Muscle layer of colon (tissue), 2 donors: ENCODE data around the gene PLPP3.
"Not testable (repeated sequence)": the region's sequence is repeated elsewhere in the genome, so short reads cannot be mapped to it uniquely, and the experiment has no call there.

Experiments used
- H3K27ac ChIP-seq: one replicate; pipeline ENCODE4 v1.7.0; 2013; ENCODE audit warnings: low read depth, mild to moderate bottlenecking, low read length, moderate library complexity
- H3K27me3 ChIP-seq, 2 donors: one replicate each; pipeline ENCODE4 v1.7.0; 2013; ENCODE audit warnings: low read length in 2 of 2, mild to moderate bottlenecking in 2 of 2; ENCODE audit not compliant: insufficient read depth in 2 of 2, control insufficient read depth in 1 of 2
- H3K36me3 ChIP-seq: one replicate; pipeline ENCODE4 v1.7.0; 2013; ENCODE audit warnings: mild to moderate bottlenecking, low read length; ENCODE audit not compliant: insufficient read depth
- H3K4me1 ChIP-seq: one replicate; pipeline ENCODE4 v1.7.0; 2013; ENCODE audit warnings: mild to moderate bottlenecking, low read length; ENCODE audit not compliant: insufficient read depth
- H3K4me3 ChIP-seq, 2 donors: one replicate each; pipeline ENCODE4 v1.7.0; 2013; ENCODE audit warnings: low read length in 2 of 2, low read depth in 1 of 2, mild to moderate bottlenecking in 1 of 2, moderate library complexity in 1 of 2
- H3K9ac ChIP-seq: one replicate; pipeline ENCODE4 v1.7.0; 2013; ENCODE audit warnings: low read length
- H3K9me3 ChIP-seq: one replicate; pipeline ENCODE4 v1.7.0; 2013; ENCODE audit warnings: mild to moderate bottlenecking, low read length
- donor health status: abdominal sarcoma.
- donor health status: Adenocarcinoma of cecum.

PLPP3 gene

GRCh38 chr1:56578963-56579875 is at the start of gene PLPP3:
Gene PLPP3, minus strand, starts transcription at chr1:56579563. Its CDS starts 547 bp downstream, at chr1:56579016.
- Histone ChIP-seq H3K9me3 (no peaks in the 10 kb centered on the region), H3K4me1 (peaks cover 16% of the 10 kb centered on the region), H3K36me3 (no peaks in the 10 kb centered on the region), H3K27me3 (no peaks in the 10 kb centered on the region), H3K4me3 (peak within 1 kb of the TSS; percentile 73 to 89), H3K9ac (peak within 1 kb of the TSS; percentile 45), H3K27ac (peak within 1 kb of the TSS; percentile 75)

DNA sequence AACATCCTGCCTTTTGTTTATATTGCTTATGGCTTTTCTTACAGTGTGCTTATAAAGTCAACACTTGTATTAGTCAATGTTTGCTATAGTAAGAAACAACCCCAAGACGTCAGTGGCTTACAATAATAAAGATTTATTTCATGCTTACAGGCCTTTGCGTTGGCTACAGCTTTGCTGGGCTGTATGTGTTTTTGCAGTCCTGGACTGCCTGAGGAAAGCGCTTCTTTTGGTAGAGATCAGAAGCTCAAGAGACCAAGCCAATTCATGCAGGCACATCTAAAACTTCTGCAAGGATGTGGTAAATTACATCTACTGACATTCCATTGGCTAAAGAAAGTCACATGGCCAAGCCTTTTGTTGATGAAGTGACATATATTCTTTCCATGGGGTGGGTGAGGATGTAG is 48.3 kb upstream of the PLPP3 start:
- H3K9ac ChIP-seq: no peak overlapping the region
- no peaks in the 10 kb centered on the region for H3K4me1 ChIP-seq
- no peak overlapping the region for H3K4me3 ChIP-seq
- H3K9me3 ChIP-seq: no peaks in the 10 kb centered on the region
- H3K27me3 ChIP-seq: no peaks in the 10 kb centered on the region
- H3K36me3 ChIP-seq: no peaks in the 10 kb centered on the region
- no peak overlapping the region for H3K27ac ChIP-seq

DNA sequence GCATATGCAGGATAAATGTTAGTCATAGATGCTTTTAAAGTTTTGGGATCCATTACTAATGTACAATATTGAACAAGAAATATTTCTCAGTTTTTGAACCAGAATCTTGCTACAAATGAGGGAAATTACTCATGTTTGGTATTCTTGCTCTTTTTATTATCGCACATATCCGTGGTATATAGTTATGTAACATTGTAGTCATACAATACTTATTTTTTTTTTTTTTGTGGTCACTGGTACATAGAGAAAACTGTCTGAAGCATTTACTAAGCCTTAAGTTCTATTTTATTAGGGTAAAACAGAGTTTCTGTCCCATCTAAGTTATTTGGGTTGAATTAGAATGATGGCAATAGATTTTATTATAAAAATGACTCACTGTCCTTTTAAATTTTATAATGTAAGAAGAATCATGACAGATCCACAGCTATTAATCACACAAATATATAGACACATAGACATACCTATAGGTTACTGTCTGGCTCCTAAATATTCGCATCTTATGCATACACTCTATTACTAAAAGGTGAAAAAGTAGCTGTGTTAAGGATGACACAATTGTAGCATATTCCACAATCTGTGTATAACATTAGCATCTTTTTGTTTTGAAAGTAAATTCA is 47.8 kb upstream of the PLPP3 start:
- H3K36me3 ChIP-seq: no peaks in the 10 kb centered on the region
- no peaks in the 10 kb centered on the region for H3K4me1 ChIP-seq

GRCh38 chr1:56626546-56626945 is 47.2 kb upstream of the PLPP3 start:
- no peak overlapping the region for H3K4me3 ChIP-seq
- H3K4me1 ChIP-seq: no peaks in the 10 kb centered on the region
- H3K9me3 ChIP-seq: no peaks in the 10 kb centered on the region
- no peaks in the 10 kb centered on the region for H3K36me3 ChIP-seq
- H3K27me3 ChIP-seq: no peaks in the 10 kb centered on the region
- H3K9ac ChIP-seq: no peak overlapping the region
- H3K27ac ChIP-seq: no peak overlapping the region

More for the DNA sequence above, 47.8 kb upstream of the PLPP3 start:
- no peak overlapping the region for H3K4me3 ChIP-seq
- no peak overlapping the region for H3K27ac ChIP-seq
- no peak overlapping the region for H3K9ac ChIP-seq
- no peaks in the 10 kb centered on the region for H3K9me3 ChIP-seq
- no peaks in the 10 kb centered on the region for H3K27me3 ChIP-seq

GRCh38 chr1:56625819-56626440 is 46.6 kb upstream of the PLPP3 start:
- Histone ChIP-seq H3K27me3 (no peaks in the 10 kb centered on the region), H3K36me3 (no peaks in the 10 kb centered on the region), H3K27ac (no peak overlapping the region), H3K9ac (no peak overlapping the region), H3K4me3 (no peak overlapping the region), H3K9me3 (no peaks in the 10 kb centered on the region), H3K4me1 (no peaks in the 10 kb centered on the region)

DNA sequence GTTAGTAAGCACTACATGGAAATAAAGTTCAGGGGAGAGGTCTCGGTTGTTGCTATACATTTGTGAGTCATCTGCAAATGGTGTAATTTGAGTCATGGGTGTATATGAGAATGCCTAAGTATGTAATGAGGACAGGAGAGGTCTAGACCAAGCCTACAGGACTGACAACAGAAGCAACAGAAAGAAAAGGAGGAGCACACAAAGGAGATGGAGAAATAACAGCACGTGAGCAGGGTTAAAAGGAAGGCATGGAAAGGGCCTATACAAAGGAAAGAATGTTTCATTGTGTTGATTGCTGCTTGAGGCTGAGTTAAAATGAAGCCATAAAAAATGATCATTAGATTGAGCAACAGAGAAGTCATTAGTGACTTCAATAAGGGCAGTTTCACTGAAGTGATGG is 37.8 kb upstream of the PLPP3 start:
- Histone ChIP-seq H3K4me1 (no peaks in the 10 kb centered on the region), H3K27me3 (no peaks in the 10 kb centered on the region)

GRCh38 chr1:56610770-56611169 is 31.4 kb upstream of the PLPP3 start:
- not testable (repeated sequence) for H3K4me1 ChIP-seq, H3K9ac ChIP-seq, H3K27me3 ChIP-seq, H3K27ac ChIP-seq, H3K4me3 ChIP-seq, H3K36me3 ChIP-seq, H3K9me3 ChIP-seq

More for the DNA sequence above, 37.8 kb upstream of the PLPP3 start:
- Histone ChIP-seq H3K27ac (no peak overlapping the region), H3K36me3 (no peaks in the 10 kb centered on the region), H3K9me3 (no peaks in the 10 kb centered on the region), H3K4me3 (no peak overlapping the region), H3K9ac (no peak overlapping the region)

- not testable (repeated sequence) for H3K9me3 ChIP-seq, H3K27ac ChIP-seq, H3K9ac ChIP-seq, H3K4me3 ChIP-seq, H3K4me1 ChIP-seq, H3K27me3 ChIP-seq, H3K36me3 ChIP-seq
Observed at GRCh38 chr1:56610097-56610496, 30.7 kb upstream of the PLPP3 start.

GRCh38 chr1:56595397-56596191 is 16.2 kb upstream of the PLPP3 start:
- not testable (repeated sequence) for H3K36me3 ChIP-seq, H3K9ac ChIP-seq, H3K27ac ChIP-seq, H3K27me3 ChIP-seq, H3K9me3 ChIP-seq, H3K4me1 ChIP-seq, H3K4me3 ChIP-seq

DNA sequence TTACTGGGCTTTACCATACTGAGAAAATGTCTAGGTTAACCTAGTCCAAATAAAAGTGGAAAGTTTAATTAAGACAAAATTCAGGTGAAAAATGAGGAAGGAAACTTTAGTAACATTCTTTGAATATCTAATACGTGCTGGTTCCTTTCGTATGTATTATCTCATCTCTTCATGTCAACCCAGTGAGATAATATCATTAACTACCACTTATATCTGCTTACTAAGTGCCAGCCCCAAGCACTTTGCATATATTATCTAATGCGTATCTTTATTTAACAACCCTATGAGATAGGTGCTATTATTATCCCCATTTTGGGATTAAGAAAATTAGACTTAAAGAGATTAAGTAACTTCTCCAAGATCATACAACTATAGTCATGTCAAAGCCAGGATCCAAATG is 12.5 kb upstream of the PLPP3 start:
- H3K4me3 ChIP-seq: no peak overlapping the region
- no peaks in the 10 kb centered on the region for H3K36me3 ChIP-seq
- H3K27ac ChIP-seq: no peak overlapping the region
- no peaks in the 10 kb centered on the region for H3K9me3 ChIP-seq
- H3K4me1 ChIP-seq: no peaks in the 10 kb centered on the region
- H3K27me3 ChIP-seq: no peaks in the 10 kb centered on the region
- H3K9ac ChIP-seq: no peak overlapping the region

DNA sequence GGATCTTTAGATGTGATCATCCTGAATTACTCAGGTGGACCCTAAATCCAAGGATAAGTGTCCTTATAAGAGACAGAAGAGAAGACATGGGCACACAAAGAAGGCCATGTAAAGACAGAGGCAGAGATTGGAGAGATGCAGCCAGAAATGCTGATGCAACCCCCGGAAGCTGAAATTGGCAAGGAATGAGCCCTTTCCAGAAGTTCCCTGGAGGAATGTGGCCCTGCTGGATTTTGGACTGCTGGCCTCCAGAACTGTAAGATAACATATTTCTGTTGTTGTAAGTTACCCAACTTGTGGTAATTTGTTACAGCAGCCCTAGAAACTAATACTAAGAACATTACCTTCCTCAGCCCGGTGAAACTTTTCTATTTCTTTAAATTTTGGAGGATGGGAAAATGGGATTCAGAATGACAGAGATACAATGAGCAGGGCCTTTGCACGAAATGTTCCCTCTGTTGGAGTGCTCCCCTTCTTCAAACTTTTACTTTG is 11.2 kb upstream of the PLPP3 start:
- no peak overlapping the region for H3K27ac ChIP-seq
- no peak overlapping the region for H3K9ac ChIP-seq
- no peaks in the 10 kb centered on the region for H3K27me3 ChIP-seq
- no peaks in the 10 kb centered on the region for H3K9me3 ChIP-seq
- H3K4me1 ChIP-seq: no peaks in the 10 kb centered on the region
- H3K36me3 ChIP-seq: no peaks in the 10 kb centered on the region
- H3K4me3 ChIP-seq: no peak overlapping the region
